Panc1 (cell line): ENCODE results near the gene LHFPL2. TPM values are rescaled to one million over a fixed set of nuclear protein-coding genes. Genes with fewer than 3 reads are reported as not detected.

Source experiments
- ATAC-seq: fragments of 200-7000 bp; cut with Tn5 transposase; 2 replicates; pipeline ENCODE4 v1.9.1; 2020; ENCODE audit warnings: mild to moderate bottlenecking, moderate library complexity
- BruUV-seq: library from RNA; stranded (reverse); fragments of 400-500 nt; replicated peaks from 2 replicates; lab custom pipeline; 2021; lab: Mats Ljungman, UMichigan
- CTCF ChIA-PET: fragments of 300-600 bp; sonication (Branson Sonifier 250); formaldehyde crosslinking; loops from one replicate; lab custom pipeline; 2022; ENCODE audit warnings: antibody characterized with exemption; lab: Charles Lee
- POLR2A ChIA-PET: fragments of 300-600 bp; sonication (Branson Sonifier 250); formaldehyde crosslinking; loops from one replicate; lab custom pipeline; 2022; ENCODE audit warnings: antibody characterized with exemption; lab: Charles Lee
- DNase-seq: peaks from one replicate; pipeline ENCODE4 v3.0.0-alpha.2; 2010; ENCODE audit warnings: low read depth, low spot score
- H3K27ac ChIP-seq: 2 replicates; pipeline ENCODE4 v1.5.1; 2011; ENCODE audit warnings: mild to moderate bottlenecking, low read length, inconsistent platforms
- H3K27me3 ChIP-seq: fragments of 200-500 bp; sonication (Bioruptor generic); 2 replicates; pipeline ENCODE4 v1.6.0; 2014; ENCODE audit warnings: low read length, inconsistent platforms; ENCODE audit not compliant: control insufficient read depth, insufficient read depth
- H3K36me3 ChIP-seq: fragments of 200-500 bp; sonication (Bioruptor generic); 2 replicates; pipeline ENCODE4 v1.5.1; 2014; ENCODE audit warnings: inconsistent platforms, mild to moderate bottlenecking, low read length, moderate library complexity; ENCODE audit not compliant: control insufficient read depth, insufficient read depth
- H3K4me1 ChIP-seq: 2 replicates; pipeline ENCODE4 v1.5.1; 2011; ENCODE audit warnings: inconsistent platforms, mild to moderate bottlenecking, low read length, moderate library complexity; ENCODE audit not compliant: control insufficient read depth, insufficient read depth
- H3K4me3 ChIP-seq, 2 experiments: 2 replicates each; pipeline ENCODE4 v1.5.1; 2011 to 2012; ENCODE audit warnings: low read depth in 2 of 2, low read length in 2 of 2, mild to moderate bottlenecking in 2 of 2, inconsistent platforms in 1 of 2, moderate library complexity in 1 of 2
- H3K9me3 ChIP-seq: fragments of 200-500 bp; sonication (Bioruptor generic); 2 replicates; pipeline ENCODE4 v1.5.1; 2014; ENCODE audit warnings: low read depth, mild to moderate bottlenecking, inconsistent platforms, low read length, moderate library complexity; ENCODE audit not compliant: control insufficient read depth, insufficient read depth
- CTCF ChIP-seq: fragments of 450-650 bp; IDR thresholded peaks from 2 replicates; pipeline ENCODE4 v1.5.1; 2017; ENCODE audit warnings: mild to moderate bottlenecking
- POLR2AphosphoS5 ChIP-seq: IDR thresholded peaks from 2 replicates; pipeline ENCODE4 v1.6.1; 2012; ENCODE audit warnings: mild to moderate bottlenecking, low read depth, low read length, moderate library complexity
- SIN3A ChIP-seq: IDR thresholded peaks from 2 replicates; pipeline ENCODE4 v1.6.1; 2012; ENCODE audit warnings: low read depth, mild to moderate bottlenecking, low read length, moderate library complexity, borderline replicate concordance; ENCODE audit not compliant: insufficient read depth
- TCF7L2 ChIP-seq: IDR thresholded peaks from 2 replicates; pipeline ENCODE4 v1.6.1; 2011; ENCODE audit warnings: mild to moderate bottlenecking, low read depth, low read length, inconsistent platforms
- in situ Hi-C: cut with HindIII; loops from 2 replicates; pipeline ENCODE4 v1.10.0; 2016; ENCODE audit warnings: low sequenced_read_pairs, low pct_unique_long_range_greater_than_20kb
- intact Hi-C: fragments of 100-400 bp; cut with micrococcal nuclease; formaldehyde crosslinking; loops from one replicate; pipeline ENCODE4 v1.10.0; 2022; ENCODE audit not compliant: unreplicated experiment
- total RNA-seq: library from RNA; stranded (reverse); gene quantifications from one replicate; pipeline ENCODE4 v1.2.1, GENCODE V29; 2021; ENCODE audit not compliant: unreplicated experiment
- TF ChIP-seq, protein P1 (sequence below), 2 experiments: IDR thresholded peaks; 2 replicates each; pipeline ENCODE4 v1.6.1; 2011 to 2012; ENCODE audit warnings: low read depth in 2 of 2, control low read depth in 1 of 2, low read length in 1 of 2, mild to moderate bottlenecking in 1 of 2, moderate library complexity in 1 of 2; ENCODE audit not compliant: insufficient read depth in 1 of 2

Gene LHFPL2
- total RNA-seq, 1 experiment from 2014 or later, result 25.8 TPM

- H3K27ac ChIP-seq, result no peak overlapping the region
- no peak overlapping the region for H3K4me3 ChIP-seq
- no peaks in the 10 kb centered on the region for H3K36me3 ChIP-seq
- POLR2A ChIA-PET, result no interaction called here
- TF ChIP-seq, protein P1, sequence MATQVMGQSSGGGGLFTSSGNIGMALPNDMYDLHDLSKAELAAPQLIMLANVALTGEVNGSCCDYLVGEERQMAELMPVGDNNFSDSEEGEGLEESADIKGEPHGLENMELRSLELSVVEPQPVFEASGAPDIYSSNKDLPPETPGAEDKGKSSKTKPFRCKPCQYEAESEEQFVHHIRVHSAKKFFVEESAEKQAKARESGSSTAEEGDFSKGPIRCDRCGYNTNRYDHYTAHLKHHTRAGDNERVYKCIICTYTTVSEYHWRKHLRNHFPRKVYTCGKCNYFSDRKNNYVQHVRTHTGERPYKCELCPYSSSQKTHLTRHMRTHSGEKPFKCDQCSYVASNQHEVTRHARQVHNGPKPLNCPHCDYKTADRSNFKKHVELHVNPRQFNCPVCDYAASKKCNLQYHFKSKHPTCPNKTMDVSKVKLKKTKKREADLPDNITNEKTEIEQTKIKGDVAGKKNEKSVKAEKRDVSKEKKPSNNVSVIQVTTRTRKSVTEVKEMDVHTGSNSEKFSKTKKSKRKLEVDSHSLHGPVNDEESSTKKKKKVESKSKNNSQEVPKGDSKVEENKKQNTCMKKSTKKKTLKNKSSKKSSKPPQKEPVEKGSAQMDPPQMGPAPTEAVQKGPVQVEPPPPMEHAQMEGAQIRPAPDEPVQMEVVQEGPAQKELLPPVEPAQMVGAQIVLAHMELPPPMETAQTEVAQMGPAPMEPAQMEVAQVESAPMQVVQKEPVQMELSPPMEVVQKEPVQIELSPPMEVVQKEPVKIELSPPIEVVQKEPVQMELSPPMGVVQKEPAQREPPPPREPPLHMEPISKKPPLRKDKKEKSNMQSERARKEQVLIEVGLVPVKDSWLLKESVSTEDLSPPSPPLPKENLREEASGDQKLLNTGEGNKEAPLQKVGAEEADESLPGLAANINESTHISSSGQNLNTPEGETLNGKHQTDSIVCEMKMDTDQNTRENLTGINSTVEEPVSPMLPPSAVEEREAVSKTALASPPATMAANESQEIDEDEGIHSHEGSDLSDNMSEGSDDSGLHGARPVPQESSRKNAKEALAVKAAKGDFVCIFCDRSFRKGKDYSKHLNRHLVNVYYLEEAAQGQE (IDR thresholded peaks at IDR 0.05; ENCODE audit: insufficient read depth in 1 of 2, low read depth in 2 of 2, low read length in 1 of 2), result no peak
- TF ChIP-seq POLR2AphosphoS5 (no peak), TCF7L2 (no peak), SIN3A (no peak), CTCF (no peak)
- H3K4me1 ChIP-seq, result peaks cover 8% of the 10 kb centered on the region; the same call in 1 of the 2 replicates
- in situ Hi-C loops (no loop called here), intact Hi-C loops (no loop called here)
- H3K27me3 ChIP-seq, result no peaks in the 10 kb centered on the region
- H3K9me3 ChIP-seq, result no peaks in the 10 kb centered on the region
- CTCF ChIA-PET, result no interaction called here
- DNase-seq (no peak), ATAC-seq (no peak)
- no TSS peak for BruUV-seq
Observed at GRCh38 chr5:78508186-78508765, 140.3 kb downstream of the LHFPL2 start.

DNA sequence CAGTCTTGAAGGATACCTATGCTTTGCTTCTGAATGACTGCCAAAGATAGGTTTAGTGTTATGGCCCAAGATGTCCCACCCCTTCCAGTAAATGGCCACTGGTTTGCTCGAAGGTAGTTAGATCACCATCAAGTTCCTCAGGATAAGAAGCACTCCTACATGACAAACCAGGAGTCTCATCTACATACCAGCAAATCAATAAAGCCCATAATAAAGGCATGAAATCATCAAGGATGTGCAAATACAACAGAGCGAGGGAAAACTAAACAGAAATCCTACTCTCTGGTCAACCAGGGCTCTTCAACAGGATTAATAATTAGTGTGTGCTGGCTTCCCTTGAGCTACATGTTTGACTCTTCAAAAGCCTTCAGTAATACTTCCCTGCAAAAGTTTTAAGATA, 141.0 kb downstream of the LHFPL2 start:
- Histone ChIP-seq H3K4me1 (peaks cover 8% of the 10 kb centered on the region; the same call in 1 of the 2 replicates), H3K9me3 (no peaks in the 10 kb centered on the region), H3K27me3 (no peaks in the 10 kb centered on the region), H3K4me3 (no peak overlapping the region), H3K27ac (no peak overlapping the region), H3K36me3 (no peaks in the 10 kb centered on the region)
- TF ChIP-seq POLR2AphosphoS5 (no peak), CTCF (no peak), TCF7L2 (no peak)
- TF ChIP-seq, protein P1 (IDR thresholded peaks at IDR 0.05; ENCODE audit: insufficient read depth in 1 of 2, low read depth in 2 of 2, low read length in 1 of 2), result no peak
- ATAC-seq (no peak), DNase-seq (no peak)
- no TSS peak for BruUV-seq
- in situ Hi-C loops (no loop called here), intact Hi-C loops (no loop called here)
- POLR2A ChIA-PET, result interaction anchor here (0.6 kb wide), 1 partner anchor 40 kb away, joined by 3 read pairs; no protein-coding TSS in a partner anchor
- CTCF ChIA-PET, result no interaction called here
